Stomach (tissue), 4 donors: ENCODE results near the gene PLCXD3.

Experiments used
- EP300 ChIP-seq: sonication (generic); formaldehyde crosslinking; IDR thresholded peaks from one replicate; pipeline ENCODE4 v1.6.1; 2017; ENCODE audit warnings: antibody characterized with exemption
- POLR2A ChIP-seq, 4 donors: fragments of 450-650 bp; IDR thresholded peaks; one replicate each; pipeline ENCODE4 v1.6.1; 2016; ENCODE audit warnings: antibody characterized with exemption in 4 of 4, control low read depth in 2 of 4, mild to moderate bottlenecking in 1 of 4, moderate library complexity in 1 of 4
- POLR2AphosphoS5 ChIP-seq, 3 donors: sonication (generic); formaldehyde crosslinking; IDR thresholded peaks; one replicate each; pipeline ENCODE4 v1.6.1; 2016; ENCODE audit warnings: antibody characterized with exemption in 3 of 3
- TF ChIP-seq, protein P1 (sequence below), 7 experiments: fragments of 450-650 bp in 4 of 7; fragments of 200-600 bp in 3 of 7; sonication (generic) in 3 of 7; IDR thresholded peaks; one replicate each; pipeline ENCODE4 v1.5.1; 2016 to 2019; ENCODE audit warnings: antibody characterized with exemption in 7 of 7, control low read depth in 2 of 7, mild to moderate bottlenecking in 1 of 7

DNA sequence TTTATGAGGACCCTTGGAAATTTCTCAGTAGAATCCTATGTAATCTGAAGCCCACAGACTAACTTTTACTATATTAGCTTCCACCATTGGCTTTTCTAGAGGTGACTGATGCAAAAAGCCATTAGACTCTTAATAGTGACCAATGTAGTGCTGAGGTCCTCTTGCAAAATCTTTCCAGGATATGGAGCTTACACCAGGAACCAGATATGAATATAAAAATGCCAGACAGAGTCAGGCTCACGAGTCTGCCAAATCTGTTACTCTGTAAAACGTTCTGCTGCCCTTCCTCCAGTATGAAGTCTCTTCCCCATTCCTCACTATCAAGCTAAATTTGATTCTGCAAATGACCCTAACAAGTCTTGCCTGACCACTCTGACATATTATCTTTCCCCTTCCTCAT is 223.7 kb downstream of the PLCXD3 start:
- TF ChIP-seq, protein P1, sequence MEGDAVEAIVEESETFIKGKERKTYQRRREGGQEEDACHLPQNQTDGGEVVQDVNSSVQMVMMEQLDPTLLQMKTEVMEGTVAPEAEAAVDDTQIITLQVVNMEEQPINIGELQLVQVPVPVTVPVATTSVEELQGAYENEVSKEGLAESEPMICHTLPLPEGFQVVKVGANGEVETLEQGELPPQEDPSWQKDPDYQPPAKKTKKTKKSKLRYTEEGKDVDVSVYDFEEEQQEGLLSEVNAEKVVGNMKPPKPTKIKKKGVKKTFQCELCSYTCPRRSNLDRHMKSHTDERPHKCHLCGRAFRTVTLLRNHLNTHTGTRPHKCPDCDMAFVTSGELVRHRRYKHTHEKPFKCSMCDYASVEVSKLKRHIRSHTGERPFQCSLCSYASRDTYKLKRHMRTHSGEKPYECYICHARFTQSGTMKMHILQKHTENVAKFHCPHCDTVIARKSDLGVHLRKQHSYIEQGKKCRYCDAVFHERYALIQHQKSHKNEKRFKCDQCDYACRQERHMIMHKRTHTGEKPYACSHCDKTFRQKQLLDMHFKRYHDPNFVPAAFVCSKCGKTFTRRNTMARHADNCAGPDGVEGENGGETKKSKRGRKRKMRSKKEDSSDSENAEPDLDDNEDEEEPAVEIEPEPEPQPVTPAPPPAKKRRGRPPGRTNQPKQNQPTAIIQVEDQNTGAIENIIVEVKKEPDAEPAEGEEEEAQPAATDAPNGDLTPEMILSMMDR (IDR thresholded peaks at IDR 0.05): no peak
- TF ChIP-seq POLR2A (IDR thresholded peaks at IDR 0.05) (no peak), EP300 (no peak), POLR2AphosphoS5 (IDR thresholded peaks at IDR 0.05) (no peak)
